NCI-H446 (cell line): ENCODE data around the gene PRDM9.
A peak's percentile ranks its signal among the peaks of the same experiment; 100 is the strongest.
"Not testable (repeated sequence)": the region's sequence is repeated elsewhere in the genome, so short reads cannot be mapped to it uniquely, and the experiment has no call there.

ENCODE experiments used
- DNase-seq, 2 experiments: peaks; one replicate each; lab custom pipeline; 2025; lab: John Stamatoyannopoulos, UW

The PRDM9 gene

DNA sequence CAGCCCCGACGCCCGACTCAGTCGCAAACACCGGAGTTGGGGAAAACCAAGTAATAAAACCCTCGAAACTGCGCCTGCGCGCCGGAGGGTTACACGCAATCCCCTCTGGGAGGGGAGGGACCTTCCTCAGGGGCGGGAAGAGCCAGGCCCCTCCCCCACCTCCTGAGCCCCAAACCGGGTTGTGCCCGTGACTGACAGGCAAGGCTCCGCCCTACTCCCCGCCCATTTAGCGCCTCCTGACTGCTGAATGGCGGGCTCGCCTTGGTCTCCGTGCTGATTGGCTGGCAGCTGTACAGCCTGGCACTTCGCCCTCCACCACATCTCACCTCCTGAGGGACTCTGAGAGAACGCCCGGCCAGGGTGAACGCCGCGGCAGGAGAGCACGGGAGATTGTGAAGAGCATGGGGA is at the start of gene PRDM9:
PRDM9 (plus strand) TSS at position 332 of the 408 bp plus-strand sequence. CDS start 1,425 bp downstream, outside the sequence.
- peak; percentile 92 to 98 for DNase-seq

DNA sequence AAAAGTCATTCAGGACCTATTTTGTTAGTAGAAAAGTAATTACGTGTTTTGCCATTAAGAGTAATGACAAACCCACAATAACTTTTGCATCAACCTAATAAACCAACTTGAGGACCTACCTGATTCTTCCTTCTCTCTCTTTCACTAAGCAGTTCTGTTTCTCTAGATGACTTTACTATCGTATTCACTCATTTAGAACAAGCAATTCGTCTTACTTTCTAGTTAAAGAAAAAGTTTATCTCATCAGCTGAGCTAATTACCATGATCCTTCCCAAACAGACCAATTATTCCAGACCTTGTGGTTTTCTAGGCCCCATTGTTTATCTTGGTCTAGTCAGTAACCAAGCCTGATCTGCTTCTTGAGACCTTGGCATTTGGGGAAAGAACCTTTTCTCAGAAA is 49.6 kb upstream of the PRDM9 start:
- DNase-seq = no peak

DNA sequence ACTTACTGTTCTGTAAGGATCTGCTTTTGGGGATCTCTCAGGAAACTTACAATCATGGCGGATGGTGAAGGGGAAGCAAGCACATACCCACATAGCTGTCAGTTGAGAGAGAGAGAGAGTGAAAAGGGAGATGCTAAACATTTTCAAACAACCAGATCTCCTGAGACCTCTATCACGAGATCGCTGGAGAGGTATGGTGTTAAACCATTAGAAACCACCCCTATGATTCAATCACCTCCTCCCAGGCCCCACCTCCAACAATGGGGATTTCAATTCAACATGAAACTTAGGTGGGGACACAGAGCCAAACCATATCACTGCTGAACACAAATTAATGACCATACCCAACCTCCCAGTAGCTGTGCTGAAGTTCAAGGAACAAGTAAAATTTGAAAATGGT is 48.2 kb upstream of the PRDM9 start:
- no peak for DNase-seq

DNA sequence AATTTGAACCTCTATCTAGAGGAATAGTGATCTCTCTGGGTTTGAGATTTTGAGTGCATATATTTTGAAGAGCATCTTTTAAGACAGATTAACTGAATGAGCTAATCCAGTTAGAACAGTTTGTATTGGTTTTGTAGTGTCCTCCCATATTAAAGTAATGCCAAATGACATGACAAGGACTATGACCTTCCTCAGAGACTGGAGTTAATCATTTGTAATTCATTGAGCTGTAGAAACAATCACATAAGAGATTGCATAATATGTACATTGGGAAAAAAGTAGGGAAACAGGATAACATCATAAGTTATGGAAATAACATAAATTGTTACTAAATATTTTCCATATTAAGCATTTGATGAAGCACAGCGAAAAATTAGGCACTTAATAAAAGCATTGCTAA is 45.8 kb upstream of the PRDM9 start:
- DNase-seq = no peak

DNA sequence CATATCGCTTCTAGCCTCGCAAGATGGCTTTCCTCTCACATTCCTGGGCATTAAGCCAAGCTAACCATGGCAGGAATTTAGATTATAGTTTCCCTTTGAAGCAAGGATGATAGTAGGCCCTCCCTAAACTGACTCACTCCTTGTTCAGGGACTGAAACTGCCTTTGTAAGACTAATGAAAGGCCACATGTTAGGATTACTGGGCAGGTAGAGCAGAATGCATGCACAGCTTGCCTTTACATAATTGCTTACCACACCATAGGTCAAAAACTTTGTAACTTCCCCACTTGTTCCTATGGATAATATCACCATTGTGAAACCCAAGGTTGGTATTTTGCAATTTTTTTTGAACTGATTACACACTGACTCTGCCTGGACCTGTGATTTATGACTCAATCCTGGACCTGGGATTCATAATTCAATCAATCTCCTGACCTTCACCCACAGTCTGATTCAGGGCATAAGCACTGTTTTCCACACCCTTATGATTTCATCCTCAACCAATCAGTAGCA is 41.0 kb upstream of the PRDM9 start:
- peak in 1 of 2 experiments; percentile 39 for DNase-seq

DNA sequence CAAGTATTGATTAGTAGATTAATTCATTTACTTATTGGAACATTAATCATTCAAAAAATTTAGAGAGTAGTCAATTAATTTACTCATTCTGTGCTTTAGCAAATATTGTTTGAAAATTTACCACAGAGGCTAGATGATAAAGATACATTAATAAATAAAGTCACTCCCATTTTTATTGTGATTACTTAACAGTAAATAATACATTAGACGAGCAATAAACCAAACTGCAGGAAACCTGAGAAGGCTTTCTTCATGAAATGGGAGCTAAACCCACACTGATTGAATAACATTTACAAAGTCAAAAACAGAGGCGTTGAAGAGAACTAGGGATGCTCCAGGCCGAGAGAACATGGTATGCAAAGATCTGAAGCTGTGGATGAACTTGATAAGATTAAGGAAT is 38.8 kb upstream of the PRDM9 start:
- DNase-seq = no peak

DNA sequence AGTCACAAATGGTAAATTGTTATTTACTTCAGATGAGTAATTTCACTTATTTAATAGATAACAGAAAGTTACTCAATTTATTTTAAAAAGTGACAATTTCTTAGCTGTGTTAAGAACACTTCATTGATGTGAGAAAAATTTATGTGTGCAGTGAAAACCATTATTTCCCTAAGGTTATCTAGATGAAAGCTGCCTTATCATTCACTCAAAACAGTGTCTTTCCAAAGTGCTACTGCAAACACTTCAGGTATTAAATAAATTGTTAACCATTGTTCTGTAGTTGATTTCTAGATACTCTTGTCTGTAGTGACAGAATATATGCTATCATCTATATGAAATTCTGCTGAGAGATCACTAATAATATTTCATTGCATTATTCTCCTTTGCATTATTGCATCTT is 33.5 kb upstream of the PRDM9 start:
- no peak for DNase-seq

DNA sequence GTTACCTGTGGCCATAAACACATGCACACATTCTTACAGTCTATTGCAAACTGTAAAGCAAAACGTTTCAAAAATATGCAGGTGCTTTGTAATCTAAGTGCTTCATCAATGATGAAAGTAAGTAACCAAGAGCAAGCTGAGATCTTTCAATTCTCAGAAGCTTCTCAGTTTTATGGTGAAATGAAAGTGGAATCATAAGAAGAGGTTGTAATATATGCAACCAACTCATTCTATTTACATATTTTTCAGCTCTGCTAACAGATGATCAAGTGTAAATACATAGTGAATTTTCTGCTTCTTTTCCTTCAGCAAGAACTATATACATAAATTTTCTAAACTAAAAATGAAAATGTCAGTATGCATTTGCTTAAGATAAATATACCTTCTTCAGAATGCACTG is 33.1 kb upstream of the PRDM9 start:
- no peak for DNase-seq

DNA sequence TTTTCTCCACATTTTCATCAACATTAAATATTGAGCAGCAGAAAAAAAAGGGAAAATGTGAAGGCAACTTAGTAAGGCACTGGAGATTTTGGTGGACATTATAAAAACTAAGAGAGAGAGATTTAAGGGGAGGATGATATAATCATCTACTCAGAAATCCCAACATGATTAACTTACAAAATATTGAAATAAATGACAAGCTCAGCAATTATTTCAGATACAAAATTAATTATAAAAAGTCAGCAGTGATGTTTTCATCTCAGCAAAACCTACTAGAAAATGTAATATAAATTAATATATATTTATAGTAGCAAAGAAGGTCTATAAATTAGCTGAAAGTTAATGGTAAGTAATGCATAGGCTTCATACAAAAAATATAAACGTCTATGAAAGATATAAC is 30.8 kb upstream of the PRDM9 start:
- DNase-seq = no peak

DNA sequence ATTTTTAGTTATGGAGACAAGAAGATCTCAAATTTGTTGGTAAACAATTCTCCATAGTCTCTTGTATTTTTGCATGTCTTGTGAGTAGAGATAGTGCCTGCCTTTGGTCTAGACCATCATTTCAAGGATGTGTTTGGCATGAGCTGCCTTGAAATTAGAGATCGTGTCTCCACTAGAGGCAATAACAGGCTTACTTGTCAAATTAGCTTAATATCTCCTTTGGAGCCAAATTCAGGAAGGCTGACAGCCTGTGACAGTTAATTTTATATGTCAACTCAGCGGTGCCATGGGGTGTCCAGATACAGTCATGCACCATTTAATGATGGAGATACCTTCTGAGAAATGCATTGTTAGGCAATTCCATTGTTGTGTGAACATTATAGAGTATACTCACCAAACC is 24.8 kb upstream of the PRDM9 start:
- DNase-seq = no peak

DNA sequence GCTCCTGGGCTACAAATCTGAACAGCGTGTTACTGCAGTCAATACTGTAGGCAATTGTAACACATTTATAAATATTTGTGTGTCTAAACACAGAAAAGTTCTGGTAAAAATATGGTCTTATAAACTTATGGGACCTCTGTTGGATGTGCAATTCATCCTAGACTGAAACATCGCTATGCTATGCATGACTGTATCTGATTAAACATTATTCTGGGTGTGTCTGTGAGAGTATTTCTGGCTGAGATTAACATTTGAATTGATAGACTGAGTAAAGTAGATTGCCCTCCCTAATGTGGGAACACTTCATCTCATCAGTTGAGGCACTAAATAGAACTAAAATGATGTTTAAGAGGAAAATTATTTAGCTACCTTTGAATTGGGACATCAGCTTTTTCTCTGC is 24.3 kb upstream of the PRDM9 start:
- no peak for DNase-seq

DNA sequence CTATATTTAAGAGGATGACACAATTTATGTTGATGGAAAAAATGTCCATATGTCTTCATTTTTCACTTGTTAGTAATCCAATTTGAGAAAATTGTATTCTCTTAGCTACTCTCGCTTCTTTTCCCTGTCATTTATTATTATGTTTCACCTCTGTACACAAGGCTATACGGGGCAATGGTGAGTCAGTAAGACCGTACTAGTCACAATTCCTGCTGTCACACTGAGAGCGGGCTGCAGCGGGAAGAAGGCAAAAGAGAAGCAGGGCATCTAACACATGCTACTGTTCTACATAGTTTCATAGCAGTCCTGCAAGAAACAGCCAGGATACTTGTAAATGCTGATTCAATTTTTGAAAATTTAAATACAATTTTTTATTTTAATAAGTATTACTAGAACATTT is 23.3 kb upstream of the PRDM9 start:
- no peak for DNase-seq

DNA sequence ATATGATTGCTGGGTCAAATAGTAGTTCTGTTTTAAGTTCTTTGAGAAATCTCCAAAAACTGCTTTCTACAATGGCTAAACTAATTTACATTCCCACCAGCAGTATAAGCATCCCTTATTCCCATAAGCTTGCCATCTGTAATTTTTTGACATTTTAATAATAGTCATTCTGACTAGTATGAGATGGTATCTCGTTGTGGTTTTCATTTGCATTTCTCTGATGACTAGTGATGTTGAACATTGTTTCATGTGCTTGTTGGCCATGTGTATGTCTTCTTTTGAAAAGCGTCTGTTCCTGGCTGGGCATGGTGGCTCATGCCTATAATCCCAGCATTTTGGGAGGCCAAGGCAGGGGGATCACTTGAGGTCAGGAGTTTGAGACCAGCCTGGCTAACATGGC is 21.2 kb upstream of the PRDM9 start:
- DNase-seq = not testable (repeated sequence)

DNA sequence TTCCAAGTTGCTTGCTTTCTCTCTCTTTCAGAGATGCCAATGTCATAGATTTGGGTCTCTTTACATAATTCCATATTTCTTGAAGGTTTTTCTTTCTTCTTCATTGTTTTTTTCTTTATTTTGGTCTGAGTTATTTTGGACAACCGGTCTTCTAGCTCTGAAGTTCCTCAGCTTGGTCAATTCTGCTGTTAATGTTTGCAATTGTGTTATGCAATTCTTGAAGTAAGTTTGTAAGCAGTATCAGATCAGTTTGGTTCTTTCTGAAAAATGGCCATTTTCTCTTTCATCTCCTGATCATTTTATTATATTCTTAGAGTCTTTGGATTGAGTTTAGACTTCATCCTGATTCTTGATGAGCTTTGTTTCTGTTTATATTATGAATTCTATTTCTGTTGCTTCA is 16.4 kb upstream of the PRDM9 start:
- no peak for DNase-seq

DNA sequence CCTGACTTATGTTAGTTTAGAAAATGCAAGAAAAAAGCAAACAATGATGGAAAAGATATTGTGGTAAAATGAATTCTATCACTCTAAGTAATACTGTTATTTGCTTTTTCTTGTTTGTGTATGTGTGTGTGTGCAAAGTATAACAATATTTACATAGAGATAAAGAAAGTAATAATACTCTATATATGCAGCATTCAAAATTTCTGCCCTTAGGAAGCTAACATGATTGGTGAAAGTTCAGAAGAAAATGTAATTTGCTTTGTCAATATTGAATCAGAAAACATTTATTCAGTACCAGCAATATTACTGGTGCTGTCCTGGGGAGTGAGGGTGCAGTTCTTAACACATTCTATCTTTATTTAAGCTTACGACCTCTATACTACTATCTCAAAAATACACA is 12.9 kb upstream of the PRDM9 start:
- no peak for DNase-seq

DNA sequence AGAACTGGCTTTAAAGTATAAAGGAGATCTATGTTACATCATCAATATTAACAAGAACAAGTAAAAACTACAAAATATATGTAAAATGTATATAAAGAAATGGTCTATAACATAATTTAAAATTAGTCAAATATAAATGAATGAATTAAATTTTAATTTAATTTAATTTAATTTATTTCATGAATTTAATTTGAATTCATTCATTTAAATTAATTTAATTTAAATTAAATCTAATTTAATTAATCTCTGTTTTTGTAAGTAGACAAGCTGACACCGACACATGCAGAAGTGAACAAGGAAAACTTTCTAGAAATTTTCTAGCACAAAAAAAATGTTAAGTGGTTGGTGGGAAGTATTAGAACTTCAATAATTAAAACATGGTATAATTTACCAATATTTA is 10.8 kb upstream of the PRDM9 start:
- no peak for DNase-seq

DNA sequence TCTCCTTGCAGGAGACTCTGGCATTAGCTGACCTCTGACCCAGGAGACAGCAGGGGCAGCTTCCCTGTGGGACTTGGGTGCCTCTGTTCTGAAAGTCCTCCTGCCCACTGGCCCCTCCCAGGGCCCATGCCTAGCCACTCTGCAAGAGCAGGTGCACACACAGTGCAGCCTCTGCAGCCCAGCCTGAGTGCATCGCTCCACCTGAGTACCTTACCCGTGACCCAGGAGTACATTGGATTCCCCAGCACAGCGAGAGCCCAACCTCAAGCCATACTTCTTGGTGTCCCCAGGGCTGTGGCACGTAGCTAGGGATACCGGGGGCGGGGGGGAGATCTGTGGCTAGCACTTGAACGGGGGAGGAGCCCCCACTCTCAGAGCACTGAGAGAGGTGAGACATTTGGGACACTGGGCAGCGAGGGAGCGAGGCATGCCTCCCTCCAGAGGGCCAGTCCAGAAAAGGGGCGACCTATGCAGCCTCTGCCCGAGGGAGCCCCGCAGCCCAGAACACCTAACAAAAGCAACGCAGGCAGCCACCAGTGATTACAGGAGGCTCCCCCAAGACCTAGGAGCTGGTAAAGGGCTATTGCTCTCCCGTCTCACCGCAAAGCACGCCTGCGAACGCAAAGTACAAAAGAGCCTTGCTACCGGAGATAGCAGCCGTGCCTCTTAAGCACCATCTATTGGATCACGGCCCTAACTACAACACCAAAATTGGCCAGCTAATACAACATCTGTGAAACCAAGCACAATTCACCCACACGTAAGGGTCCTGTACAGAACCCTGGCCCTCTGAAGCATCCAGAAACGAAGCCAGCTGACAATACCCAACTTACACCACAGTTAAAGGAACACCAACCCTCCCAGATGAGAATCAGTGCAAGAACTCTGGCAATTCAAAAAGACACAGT is 826 bp upstream of the PRDM9 start:
- peak; percentile 55 to 73 for DNase-seq

DNA sequence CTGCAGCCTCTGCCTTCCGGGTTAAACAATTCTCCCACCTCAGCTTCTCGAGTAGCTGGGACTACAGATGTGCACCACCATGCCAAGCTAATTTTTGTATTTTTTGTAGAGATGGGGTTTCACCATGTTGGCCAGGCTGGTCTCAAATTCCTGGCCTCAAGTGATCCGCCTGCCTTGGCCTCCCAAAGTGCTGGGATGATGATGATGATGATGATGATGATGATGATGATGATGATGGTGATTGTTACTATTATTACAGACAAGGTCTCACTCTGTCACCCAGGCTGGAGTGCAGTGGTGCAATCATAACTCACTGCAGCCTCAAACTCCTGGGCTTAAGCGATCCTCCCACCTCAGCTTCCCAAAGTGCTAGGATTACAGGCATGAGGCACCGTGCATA is 3.0 kb downstream of the PRDM9 start:
- not testable (repeated sequence) for DNase-seq

DNA sequence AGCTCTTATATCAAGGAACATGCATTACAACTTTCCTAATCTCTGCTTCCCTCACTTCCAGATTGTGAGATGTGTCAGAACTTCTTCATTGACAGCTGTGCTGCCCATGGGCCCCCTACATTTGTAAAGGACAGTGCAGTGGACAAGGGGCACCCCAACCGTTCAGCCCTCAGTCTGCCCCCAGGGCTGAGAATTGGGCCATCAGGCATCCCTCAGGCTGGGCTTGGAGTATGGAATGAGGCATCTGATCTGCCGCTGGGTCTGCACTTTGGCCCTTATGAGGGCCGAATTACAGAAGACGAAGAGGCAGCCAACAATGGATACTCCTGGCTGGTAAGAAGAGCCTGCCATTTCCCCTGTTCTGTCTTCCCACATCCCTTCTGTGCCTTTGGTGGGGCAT is 15.1 kb downstream of the PRDM9 start:
- no peak for DNase-seq

DNA sequence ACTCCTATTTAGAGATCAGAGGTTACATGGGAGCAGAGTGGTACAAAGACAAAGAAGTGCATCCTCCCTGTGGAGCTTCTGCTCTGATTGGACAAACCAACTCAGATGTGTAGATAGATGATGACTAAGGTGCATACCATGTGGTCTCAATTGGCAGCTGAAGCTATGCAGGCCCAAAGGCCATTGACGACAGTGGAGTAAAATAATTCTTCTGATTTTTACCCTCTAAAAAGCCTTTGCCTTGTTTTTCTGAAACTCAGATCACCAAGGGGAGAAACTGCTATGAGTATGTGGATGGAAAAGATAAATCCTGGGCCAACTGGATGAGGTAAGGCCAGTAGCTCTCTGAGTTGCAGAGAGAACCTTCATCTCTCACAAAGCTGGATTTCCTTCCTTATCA is 15.6 kb downstream of the PRDM9 start:
- no peak for DNase-seq

DNA sequence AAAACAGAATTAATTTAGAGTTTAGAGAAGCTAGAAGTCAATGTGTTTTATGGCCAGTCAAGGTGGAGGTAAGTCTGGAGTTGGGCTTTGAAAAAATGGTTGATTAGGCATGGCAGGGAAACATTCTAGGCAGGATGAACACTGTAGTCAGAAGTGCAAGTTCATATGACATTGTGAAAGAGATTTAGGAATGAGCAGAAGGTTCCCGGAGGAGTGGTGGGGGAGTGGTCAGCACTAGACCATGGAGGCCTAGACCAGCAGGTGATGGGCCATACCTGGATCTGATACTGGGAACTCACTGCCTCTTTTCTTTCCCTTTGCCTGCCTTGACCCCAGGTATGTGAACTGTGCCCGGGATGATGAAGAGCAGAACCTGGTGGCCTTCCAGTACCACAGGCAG is 16.6 kb downstream of the PRDM9 start:
- DNase-seq = no peak

DNA sequence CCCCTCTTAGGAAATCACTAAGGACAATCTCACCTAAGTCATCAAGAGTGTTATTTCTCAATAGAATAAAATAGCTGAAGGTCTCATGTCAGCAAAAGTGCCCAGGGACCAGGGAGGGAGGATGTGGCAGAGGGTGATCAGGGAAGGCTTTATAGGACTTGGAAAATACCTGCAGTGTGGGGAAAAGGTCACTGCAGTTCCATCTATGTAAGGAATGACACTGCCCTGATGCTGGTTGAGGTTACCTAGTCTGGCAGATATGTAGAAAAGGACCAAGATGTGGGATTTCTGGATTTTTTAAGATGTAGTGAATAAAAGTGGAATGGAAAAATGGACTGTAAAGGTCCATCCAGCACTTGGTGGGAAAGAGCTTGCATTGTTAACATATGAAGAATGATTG is 18.3 kb downstream of the PRDM9 start:
- no peak for DNase-seq

DNA sequence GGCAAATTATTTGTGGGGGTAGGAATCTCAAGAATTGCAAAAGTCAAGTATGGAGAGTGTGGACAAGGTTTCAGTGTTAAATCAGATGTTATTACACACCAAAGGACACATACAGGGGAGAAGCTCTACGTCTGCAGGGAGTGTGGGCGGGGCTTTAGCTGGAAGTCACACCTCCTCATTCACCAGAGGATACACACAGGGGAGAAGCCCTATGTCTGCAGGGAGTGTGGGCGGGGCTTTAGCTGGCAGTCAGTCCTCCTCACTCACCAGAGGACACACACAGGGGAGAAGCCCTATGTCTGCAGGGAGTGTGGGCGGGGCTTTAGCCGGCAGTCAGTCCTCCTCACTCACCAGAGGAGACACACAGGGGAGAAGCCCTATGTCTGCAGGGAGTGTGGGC is 19.2 kb downstream of the PRDM9 start:
- not testable (repeated sequence) for DNase-seq
